ENCODE measurements around the gene TBL3. TPM values are rescaled to one million over a fixed set of nuclear protein-coding genes. Genes with fewer than 3 reads are reported as not detected.

Gene TBL3
- polyA plus RNA-seq, 1 donor from 2014 or later: 52.0 TPM

DNA sequence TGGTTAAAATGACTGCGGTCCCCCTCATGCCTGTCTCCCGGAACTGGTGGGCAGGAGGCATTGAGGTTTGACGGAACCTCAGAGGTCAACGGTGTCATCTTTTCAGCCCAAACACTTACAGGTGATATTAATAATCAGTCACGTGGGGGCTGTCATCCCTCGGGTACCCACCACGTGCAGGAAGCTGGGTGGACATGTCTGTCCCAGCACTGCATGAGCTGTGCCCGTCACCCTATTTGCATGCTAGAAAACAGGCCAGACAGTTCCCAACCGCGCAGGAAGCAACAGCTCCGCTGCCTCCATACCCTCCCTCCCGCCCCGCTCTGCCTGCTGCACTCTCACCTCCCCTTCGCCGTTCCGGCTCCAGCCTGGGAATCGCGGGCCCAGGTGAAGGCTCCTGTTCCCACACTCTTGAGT is 19.3 kb downstream of the TBL3 start:
- peak overlapping the region; percentile 95 to 99 (median 98) for H3K27ac Mint-ChIP-seq
- H3K36me3 Mint-ChIP-seq: no peaks in the 10 kb centered on the region
- H3K4me1 Mint-ChIP-seq: peaks cover 10 to 13% (median 13%) of the 10 kb centered on the region in 3 donors
- peak overlapping the region; percentile 79 to 95 (median 92) for H3K4me3 Mint-ChIP-seq
- H3K9me3 Mint-ChIP-seq: no peaks in the 10 kb centered on the region
- no peaks in the 10 kb centered on the region for H3K27me3 Mint-ChIP-seq

DNA sequence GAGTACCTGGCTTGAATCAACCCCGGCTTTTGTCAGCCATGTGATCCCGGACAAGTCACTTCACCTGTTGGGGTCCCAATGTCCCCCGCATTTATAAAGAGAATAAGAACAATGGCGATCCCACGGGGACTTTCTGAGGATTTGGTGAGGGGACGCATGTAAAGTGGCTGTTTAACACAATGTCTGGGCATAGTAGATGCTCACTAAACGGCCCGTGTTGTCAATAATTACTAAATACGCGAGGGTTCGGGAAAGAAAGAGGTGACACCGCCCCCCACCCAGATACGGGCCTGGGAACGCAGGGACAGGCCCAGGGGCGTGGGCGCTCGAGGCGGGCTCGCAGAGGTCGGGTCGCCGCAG is 19.7 kb downstream of the TBL3 start:
- Mint-ChIP-seq H3K27me3 (no peaks in the 10 kb centered on the region), H3K36me3 (no peaks in the 10 kb centered on the region), H3K4me3 (peak overlapping the region; percentile 79 to 95 (median 92)), H3K4me1 (peaks cover 10 to 13% (median 13%) of the 10 kb centered on the region in 3 donors), H3K9me3 (no peaks in the 10 kb centered on the region), H3K27ac (peak overlapping the region; percentile 95 to 99 (median 98))

DNA sequence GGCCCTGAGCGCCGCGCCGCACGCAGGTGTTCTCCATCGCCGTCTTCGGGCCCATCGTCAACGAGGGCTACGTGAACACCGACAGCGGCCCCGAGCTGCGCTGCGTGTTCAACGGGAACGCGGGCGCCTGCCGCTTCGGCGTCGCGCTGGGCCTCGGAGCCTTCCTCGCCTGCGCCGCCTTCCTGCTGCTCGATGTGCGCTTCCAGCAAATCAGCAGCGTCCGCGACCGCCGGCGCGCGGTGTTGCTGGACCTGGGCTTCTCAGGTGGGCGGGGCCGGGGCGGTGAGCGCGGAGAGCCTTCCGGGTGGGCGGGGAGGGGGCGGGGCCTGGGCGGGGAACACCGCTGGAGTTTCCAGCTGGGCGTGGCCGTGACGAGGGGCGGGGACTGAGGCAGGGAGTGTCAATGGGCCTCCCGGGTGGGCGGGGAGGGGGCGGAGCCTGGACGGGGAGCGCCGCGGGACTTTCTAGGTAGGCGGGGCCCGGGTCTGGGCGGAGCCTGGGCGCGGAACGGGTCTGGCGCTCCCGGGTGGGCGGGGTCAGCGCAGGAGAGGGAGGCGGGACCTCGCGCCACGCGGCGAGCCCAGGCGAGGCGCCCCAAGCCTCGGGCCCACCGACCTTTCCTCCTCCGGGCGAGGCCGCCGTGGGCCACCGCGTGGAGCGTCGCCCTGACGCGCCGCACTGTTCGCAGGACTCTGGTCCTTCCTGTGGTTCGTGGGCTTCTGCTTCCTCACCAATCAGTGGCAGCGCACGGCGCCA is 20.3 kb downstream of the TBL3 start:
- H3K4me3 Mint-ChIP-seq: peak overlapping the region; percentile 79 to 95 (median 92)
- peaks cover 10 to 13% (median 13%) of the 10 kb centered on the region in 3 donors for H3K4me1 Mint-ChIP-seq
- H3K36me3 Mint-ChIP-seq: no peaks in the 10 kb centered on the region
- H3K27ac Mint-ChIP-seq: peak overlapping the region; percentile 95 to 99 (median 98)
- no peaks in the 10 kb centered on the region for H3K9me3 Mint-ChIP-seq
- no peaks in the 10 kb centered on the region for H3K27me3 Mint-ChIP-seq

DNA sequence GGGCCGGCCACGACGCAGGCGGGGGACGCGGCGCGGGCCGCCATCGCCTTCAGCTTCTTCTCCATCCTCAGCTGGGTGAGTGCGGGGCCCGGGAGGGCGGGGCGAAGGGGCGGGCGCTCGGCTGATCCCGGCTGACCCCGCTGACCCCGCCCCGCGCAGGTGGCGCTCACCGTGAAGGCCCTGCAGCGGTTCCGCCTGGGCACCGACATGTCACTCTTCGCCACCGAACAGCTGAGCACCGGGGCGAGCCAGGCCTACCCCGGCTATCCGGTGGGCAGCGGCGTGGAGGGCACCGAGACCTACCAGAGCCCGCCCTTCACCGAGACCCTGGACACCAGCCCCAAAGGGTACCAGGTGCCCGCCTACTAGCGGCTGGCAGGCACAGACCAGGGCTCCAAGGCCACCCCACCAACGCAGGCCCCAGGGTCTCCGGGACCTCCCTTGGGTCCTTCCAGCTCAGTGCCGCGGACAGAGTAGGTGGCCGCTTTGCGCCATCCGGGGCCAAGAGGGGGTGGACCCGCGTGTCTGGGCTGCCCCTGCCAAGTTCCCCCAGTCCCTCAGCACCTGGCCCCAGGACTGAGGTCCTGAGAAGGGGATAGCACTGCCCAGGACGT is 21.0 kb downstream of the TBL3 start:
- peaks cover 10 to 13% (median 13%) of the 10 kb centered on the region in 3 donors for H3K4me1 Mint-ChIP-seq
- peak overlapping the region in 2 of 3 donors; percentile 71 to 84 for H3K27ac Mint-ChIP-seq
- H3K4me3 Mint-ChIP-seq: no peak overlapping the region
- H3K9me3 Mint-ChIP-seq: no peaks in the 10 kb centered on the region
- no peaks in the 10 kb centered on the region for H3K27me3 Mint-ChIP-seq
- H3K36me3 Mint-ChIP-seq: no peaks in the 10 kb centered on the region

DNA sequence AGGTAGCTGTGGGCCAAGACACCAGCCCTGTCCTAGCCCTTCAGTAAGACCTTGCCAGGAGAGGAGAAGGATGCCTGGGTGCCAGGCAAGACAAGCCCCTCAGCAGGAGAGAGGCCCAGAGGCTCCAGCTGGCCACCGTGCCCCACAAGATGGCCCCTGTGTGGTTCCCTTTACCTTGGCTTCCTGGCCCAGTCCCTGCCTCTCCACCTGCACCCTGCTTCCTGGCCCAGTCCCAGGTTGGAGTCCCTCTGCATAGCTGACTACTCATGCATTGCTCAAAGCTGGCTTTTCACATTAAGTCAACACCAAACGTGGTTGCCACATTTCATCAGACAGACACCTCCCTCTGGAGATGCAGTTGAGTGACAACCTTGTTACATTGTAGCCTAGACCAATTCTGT is 21.9 kb downstream of the TBL3 start:
- Mint-ChIP-seq H3K4me3 (peak overlapping the region in 2 of 4 donors; percentile 30 to 49), H3K9me3 (no peaks in the 10 kb centered on the region), H3K27ac (peak overlapping the region; percentile 48 to 84 (median 71)), H3K4me1 (peaks cover 10 to 13% (median 10%) of the 10 kb centered on the region in 3 donors), H3K36me3 (peaks cover 1% of the 10 kb centered on the region), H3K27me3 (no peaks in the 10 kb centered on the region)

DNA sequence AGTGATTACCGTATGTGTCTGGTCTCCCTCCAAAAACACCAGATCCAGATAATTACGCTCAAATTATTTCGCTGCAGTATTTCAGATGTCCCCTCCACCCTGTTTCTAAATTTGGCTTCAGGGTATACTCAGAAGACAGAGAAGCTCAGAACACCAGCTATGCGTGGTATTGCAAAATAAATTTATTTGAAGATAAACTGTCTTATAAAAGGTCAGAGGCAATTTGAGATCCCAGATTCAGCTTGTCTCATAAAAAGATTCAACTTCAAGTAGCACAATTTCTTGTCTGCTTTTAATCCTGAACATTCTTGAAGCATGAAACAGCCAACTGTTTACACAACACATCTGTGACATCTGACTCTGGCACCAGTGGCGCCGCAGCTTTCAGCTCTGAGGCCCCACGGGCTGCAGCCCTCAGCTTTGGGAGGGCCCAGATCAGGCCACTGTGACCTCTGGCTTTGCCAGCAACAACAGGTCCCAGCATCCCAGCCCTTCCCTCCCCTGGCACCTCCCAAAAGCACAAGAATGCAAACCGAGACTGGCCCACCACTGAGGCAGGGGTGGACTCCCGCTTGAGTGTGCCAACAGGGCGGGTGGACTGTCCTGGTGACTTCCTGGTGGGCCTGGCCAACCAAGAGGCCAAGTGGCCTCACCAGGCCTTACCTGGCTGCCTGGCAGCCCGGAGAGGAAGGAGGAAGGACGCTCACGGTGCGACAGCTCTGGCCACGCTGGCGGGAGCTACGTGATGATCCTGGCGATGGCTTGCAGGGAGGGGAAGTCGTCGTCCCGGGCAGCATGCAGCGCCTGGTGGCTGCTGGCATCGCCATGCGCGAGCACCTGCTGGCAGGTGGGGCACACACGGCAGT is 25.9 kb downstream of the TBL3 start:
- Mint-ChIP-seq H3K27me3 (no peaks in the 10 kb centered on the region), H3K4me1 (peaks cover 0 to 3% (median 2%) of the 10 kb centered on the region in 3 donors), H3K36me3 (peaks cover 1% of the 10 kb centered on the region), H3K4me3 (no peak overlapping the region), H3K27ac (peak overlapping the region in 2 of 3 donors; percentile 39 to 83), H3K9me3 (no peaks in the 10 kb centered on the region)

DNA sequence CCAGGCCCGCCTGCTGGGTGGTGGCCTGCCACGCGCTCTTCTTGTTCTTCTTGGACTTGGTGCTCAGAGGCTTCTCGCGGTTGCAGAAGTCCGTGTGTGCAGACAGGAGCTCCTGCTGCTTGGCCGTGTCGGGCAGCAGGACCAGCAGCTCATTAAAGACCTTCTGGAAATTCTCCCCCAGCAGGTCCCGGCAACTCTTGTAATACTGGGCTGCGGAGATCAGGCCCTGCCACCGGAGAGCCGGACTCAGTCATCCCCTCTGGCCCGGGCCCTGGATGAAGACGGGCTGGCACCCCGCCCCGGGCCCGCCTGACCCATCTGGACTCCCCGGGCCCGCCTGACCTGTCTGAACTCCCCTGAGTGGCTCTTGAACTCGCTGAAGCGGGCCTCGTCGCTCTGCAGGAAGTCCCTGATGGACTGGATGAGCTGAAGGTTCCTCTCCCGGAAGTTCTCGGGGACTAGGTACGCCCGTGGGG is 26.5 kb downstream of the TBL3 start:
- Mint-ChIP-seq H3K4me3 (no peak overlapping the region), H3K27me3 (no peaks in the 10 kb centered on the region), H3K4me1 (peaks cover 0 to 3% (median 2%) of the 10 kb centered on the region in 3 donors), H3K9me3 (no peaks in the 10 kb centered on the region), H3K36me3 (peaks cover 1% of the 10 kb centered on the region), H3K27ac (peak overlapping the region in 2 of 3 donors; percentile 67 to 83)

DNA sequence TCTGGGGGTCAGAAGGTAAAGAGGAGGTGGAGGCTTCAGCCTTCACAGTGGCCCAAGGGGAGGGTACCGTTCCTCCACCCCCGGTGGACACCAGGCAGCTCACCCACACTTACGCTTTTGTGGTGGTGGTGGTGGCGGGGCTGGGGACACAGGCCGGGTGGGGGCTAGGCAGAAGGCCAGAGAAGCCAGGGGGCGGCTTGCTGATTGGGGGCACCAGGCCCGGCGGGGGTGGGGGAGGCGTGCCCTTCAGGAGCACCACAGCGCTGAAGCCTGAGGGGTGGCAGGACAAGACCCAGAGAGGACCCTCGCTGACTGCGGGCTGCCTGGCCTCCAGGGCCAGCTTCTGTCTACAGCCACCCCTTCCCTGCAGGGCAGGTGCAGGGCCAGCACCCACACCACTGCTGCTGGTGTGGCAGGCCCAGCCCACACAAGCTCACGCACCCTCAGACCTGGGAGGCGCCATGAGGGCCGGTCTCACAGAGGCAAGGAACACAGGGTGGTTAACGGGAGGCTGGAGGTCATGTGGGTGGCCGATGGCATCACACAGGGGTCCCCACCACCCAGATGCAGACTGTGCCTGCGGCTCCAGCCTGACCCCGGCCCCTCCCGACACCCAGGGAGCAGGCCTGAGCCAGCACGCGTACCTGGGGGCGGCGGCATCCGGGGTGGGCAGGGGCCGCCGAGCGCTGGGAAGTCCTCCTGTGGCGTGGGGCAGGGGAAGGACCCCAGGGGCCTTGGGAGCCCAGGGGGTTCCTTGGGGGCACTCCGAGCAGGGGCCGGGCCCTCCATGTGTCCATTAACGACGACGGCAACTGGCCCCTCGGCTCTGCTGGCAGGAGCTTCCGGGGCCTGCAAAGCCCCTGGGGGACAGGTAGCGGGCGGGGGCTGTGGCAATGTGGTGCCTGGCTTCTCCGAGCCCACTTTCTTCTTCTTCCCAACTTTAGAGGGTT is 27.3 kb downstream of the TBL3 start:
- Mint-ChIP-seq H3K9me3 (no peaks in the 10 kb centered on the region), H3K27me3 (no peaks in the 10 kb centered on the region), H3K27ac (no peak overlapping the region), H3K4me1 (no peaks in the 10 kb centered on the region), H3K4me3 (no peak overlapping the region), H3K36me3 (peaks cover 1% of the 10 kb centered on the region)

DNA sequence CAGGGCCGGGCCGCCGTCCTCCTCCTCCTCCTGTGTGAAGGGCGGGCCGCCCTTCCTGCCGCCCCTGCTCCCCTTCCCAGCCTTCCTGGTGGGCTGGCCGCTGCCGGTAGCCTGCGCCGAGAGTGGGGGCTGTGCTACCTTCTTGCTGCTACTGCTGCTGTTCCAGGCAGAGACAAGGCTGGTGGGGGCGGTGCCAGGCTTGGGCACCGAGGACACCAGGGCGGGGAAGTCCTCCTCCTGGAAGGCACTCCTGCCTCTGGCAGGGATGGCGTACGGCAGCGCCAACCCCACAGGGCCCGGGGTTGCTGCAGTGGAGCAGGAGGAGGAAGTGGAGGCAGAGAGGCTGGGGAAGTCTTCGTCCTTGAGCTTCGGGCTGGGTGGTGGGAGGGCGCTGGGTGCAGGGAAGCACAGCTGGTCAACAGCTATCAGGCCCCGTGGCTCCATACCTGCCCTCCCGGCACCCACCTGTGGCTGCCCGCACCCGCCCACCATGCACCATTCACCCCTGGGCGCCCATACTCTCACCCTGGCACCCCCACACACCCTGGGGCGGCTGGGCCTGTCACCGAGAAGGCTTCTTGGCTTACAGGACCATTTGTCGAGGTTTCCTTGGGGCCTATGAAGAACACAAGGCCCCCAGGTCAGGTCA is 28.1 kb downstream of the TBL3 start:
- Mint-ChIP-seq H3K4me3 (no peak overlapping the region), H3K4me1 (no peaks in the 10 kb centered on the region), H3K9me3 (no peaks in the 10 kb centered on the region), H3K27me3 (no peaks in the 10 kb centered on the region), H3K36me3 (peaks cover 1% of the 10 kb centered on the region), H3K27ac (no peak overlapping the region)

DNA sequence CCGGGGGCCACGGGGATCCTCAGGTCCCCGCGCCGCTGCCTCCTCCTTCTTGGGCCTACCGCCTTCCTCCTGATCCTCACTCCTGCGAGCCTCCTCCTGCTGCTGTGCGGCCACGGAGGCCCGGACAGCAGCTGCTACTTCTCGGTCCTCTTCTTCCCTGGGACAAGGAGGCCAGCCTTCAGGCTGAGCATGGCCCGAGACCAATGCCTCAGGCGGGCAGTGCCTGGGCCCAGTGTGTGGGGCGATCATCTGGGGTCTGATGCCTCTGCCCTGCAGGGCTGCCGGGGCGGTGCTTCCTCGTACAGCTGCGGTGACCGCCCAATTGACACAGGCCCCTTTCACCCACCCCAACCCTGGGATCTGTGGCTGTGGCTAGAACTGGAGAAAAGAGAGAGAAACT is 29.2 kb downstream of the TBL3 start:
- peaks cover 1% of the 10 kb centered on the region for H3K36me3 Mint-ChIP-seq
- H3K27me3 Mint-ChIP-seq: no peaks in the 10 kb centered on the region
- no peak overlapping the region for H3K27ac Mint-ChIP-seq
- no peak overlapping the region for H3K4me3 Mint-ChIP-seq
- H3K4me1 Mint-ChIP-seq: peaks cover 0 to 2% (median 1%) of the 10 kb centered on the region in 3 donors
- no peaks in the 10 kb centered on the region for H3K9me3 Mint-ChIP-seq

DNA sequence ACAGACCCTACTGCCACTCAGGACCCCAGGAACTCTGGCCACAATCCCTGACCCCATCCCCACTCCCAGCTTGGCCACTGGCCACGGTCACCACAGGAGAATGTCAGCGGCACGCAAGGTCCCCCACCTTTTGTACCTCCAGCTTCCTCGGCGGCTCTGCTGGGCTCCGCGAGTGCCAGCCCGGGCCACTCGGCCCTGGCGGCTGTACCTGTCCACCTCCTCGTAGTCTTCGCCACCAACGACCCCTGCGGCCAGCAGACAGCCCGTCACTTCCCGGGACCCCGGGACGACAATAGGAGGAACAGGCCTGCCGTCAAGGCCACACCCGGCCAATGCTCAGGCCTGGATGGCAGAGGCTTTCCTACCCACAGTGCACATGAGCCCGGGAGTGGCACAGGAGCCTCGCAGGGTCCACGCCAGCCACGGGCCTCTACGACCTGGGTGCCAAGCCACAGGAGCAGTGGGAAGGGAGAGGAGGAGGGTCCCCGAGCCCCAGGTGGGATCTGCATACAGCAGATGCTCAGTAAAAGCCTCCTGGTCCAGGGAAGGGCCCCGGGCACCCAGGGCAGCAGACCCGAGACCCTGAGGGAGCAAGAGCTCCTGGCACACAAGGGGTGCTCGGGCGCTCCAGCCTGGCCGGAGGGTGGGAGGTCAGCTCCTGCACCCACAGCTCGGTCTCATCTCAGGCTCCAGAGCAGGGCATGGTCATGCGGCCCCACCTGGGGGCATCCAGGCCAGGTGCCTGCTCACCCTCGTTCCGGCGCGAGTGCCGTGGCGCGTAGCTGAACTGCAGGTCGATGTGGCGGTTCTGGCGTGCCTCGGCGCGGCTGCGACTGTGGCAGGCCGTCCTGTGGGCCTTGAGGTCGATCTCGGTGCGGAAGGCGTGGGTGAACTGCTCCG is 29.9 kb downstream of the TBL3 start:
- no peaks in the 10 kb centered on the region for H3K27me3 Mint-ChIP-seq
- H3K27ac Mint-ChIP-seq: peak overlapping the region in 1 of 3 donors; percentile 80
- H3K4me3 Mint-ChIP-seq: no peak overlapping the region
- H3K9me3 Mint-ChIP-seq: no peaks in the 10 kb centered on the region
- peaks cover 0 to 3% (median 1%) of the 10 kb centered on the region in 3 donors for H3K4me1 Mint-ChIP-seq
- H3K36me3 Mint-ChIP-seq: peaks cover 1% of the 10 kb centered on the region

DNA sequence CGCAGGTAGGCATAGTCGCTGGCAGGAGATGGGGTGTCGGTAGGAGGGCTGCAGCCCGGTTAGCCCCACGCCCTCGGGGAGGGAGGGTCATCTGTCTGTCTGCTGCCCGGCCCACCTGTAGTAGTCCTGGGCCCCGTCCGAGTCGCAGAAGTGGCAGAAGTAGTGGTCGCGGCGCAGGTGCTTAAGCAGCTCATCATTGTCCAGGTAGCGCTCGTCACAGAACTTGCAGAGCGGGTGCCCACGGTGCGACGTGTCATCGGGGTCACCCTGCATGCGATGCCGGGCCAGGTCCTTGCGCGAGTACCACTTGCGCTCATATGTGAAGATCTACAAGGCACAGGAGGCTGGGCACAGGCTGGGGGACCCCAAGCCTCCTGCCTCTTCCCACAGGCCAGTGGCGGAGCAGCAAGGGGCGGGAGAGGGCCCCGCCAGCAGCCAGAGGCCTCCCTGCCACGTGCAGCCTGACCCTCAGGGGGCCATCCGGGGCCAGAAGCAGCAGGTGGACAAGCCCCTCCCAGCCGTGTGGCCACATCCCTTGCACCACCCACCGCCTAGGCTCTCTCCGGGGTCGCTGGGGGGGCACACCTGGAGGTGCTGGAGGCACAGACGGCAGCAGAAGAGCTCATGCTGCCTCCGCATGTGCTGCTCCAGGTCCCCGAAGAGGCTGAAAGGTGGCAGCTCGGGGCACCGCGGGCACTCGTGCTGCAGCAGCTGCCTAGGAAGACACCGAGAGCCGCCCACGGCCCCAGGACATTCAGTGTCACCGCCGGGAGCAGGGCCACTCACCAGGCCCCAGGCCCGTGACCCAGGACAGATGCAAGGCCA is 30.8 kb downstream of the TBL3 start:
- Mint-ChIP-seq H3K4me1 (peaks cover 0 to 7% (median 4%) of the 10 kb centered on the region in 3 donors), H3K9me3 (no peaks in the 10 kb centered on the region), H3K27ac (peak overlapping the region in 1 of 3 donors; percentile 80), H3K27me3 (no peaks in the 10 kb centered on the region), H3K4me3 (no peak overlapping the region), H3K36me3 (peaks cover 1% of the 10 kb centered on the region)
